ELR (cell line): ENCODE data around the gene FOXP4.

Source experiments
- DNase-seq: peaks from one replicate; pipeline ENCODE4 v3.0.0-alpha.2; 2015; ENCODE audit warnings: low read depth

FOXP4 gene

DNA sequence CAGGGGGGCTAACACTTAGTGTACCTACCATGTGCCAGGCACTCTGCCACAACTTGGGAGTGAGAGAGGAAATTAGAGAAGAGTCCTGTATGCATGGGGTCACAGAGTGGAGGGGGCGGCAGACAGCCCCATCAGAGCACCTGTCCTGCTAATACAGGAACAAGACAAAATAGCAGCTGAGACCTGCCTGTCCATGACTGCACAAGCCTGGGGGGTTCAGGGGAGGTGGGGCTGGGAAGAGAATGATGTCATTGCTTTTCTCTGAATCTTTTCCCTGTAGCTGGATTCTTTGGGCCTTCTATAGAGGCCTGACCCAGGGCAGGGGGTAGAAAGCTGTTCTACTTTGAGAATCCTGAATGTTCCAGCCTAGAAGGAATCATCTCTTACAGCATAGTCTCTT lies 37.4 kb downstream of the FOXP4 start:
- no peak for DNase-seq

- DNase-seq, result no peak
Measured at GRCh38 chr6:41584205-41584604, 38.0 kb downstream of the FOXP4 start.

DNA sequence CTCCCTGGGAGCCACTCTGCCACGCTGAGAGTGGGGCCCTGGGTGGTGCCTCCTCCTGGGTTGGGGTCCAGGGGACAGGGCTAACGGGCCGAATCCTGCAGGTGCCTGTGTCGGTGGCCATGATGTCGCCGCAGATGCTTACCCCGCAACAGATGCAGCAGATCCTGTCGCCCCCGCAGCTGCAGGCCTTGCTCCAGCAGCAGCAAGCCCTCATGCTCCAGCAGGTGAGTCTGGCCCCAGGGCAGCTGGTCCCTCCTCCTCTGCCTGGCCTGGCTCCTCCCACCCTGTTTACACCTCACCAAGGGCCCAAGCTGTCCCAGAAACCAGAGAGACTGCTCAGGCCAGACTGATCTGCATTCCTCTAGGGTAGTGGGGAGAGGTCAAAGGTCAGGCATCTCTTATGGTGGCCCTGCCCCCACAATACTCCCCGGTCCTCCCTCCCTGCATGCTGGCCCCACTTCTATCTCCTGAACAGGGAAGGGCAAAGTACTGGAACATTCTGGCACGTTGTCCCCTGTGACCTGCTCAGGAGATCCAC lies 38.6 kb downstream of the FOXP4 start:
- DNase-seq, result no peak

GRCh38 chr6:41585605-41586004 lies 39.4 kb downstream of the FOXP4 start:
- no peak for DNase-seq

GRCh38 chr6:41586252-41587007 lies 40.2 kb downstream of the FOXP4 start:
- no peak for DNase-seq

DNA sequence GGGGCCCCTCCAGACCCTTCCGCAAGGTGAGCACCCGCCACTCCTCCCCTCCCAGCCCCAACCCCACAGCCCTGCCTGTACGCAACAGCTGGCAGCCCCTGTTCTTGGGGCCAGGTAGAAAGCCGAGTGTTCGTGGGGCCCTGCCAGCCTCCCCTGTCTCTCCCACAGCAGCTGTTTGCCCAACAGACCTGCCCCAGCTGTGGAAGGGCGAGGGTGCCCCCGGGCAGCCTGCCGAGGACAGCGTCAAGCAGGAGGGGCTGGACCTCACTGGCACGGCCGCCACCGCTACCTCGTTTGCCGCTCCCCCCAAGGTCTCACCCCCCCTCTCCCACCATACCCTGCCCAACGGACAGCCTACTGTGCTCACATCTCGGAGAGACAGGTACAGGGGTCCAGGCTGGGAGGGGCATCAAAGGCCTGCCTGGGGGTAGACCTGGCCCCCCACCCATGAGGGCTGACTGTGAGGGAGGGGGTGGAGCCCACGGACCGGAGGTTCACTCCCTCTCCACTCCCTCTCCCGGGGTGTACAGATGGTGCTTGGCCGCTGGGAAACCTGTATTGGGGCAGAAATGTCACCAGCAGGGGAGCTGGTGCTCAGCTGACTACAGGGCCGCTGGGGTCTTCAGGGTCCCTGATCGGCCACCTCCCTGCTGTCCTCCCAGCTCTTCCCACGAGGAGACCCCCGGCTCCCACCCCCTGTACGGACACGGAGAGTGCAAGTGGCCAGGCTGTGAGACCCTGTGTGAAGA lies 41.1 kb downstream of the FOXP4 start:
- no peak for DNase-seq

DNA sequence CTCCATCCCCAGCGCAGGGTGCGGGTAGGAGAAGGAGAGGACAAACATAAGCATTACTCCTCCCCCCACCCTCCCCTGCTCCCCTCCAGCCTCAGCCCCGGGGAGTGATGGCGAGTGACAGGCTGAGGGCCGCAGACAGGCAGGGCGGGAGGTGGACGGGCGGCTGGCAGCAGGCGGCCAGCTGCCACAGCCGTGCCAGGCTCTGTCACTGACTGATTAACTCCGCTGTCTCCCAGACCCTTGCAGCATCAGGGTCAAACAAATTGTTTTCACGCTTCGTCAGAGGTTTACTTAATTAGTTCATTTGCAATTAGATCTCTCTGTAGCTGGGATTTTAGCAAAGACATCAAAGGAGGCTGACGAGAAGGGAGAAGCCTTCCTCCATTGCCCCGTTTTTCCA lies 41.9 kb downstream of the FOXP4 start:
- no peak for DNase-seq

DNA sequence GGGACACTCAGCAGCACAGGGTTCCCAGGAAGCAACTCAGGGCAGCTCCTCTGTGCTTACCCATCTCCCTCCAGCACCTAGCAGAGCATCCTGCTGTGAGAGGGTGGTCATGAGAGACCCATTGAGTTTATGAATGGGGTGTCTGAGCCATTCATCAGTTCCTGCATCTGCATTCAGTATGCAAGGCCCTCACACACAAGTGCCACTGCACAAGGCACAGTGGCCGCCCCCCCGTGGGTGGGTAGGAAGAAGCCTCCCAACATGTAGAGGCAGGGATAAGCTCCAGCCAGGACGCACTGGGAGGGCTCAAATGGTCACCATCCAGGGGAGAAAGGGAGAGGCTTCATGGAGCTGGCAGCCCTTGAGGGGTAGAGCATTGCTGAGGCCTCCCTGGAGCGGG lies 43.0 kb downstream of the FOXP4 start:
- DNase-seq, result no peak

DNA sequence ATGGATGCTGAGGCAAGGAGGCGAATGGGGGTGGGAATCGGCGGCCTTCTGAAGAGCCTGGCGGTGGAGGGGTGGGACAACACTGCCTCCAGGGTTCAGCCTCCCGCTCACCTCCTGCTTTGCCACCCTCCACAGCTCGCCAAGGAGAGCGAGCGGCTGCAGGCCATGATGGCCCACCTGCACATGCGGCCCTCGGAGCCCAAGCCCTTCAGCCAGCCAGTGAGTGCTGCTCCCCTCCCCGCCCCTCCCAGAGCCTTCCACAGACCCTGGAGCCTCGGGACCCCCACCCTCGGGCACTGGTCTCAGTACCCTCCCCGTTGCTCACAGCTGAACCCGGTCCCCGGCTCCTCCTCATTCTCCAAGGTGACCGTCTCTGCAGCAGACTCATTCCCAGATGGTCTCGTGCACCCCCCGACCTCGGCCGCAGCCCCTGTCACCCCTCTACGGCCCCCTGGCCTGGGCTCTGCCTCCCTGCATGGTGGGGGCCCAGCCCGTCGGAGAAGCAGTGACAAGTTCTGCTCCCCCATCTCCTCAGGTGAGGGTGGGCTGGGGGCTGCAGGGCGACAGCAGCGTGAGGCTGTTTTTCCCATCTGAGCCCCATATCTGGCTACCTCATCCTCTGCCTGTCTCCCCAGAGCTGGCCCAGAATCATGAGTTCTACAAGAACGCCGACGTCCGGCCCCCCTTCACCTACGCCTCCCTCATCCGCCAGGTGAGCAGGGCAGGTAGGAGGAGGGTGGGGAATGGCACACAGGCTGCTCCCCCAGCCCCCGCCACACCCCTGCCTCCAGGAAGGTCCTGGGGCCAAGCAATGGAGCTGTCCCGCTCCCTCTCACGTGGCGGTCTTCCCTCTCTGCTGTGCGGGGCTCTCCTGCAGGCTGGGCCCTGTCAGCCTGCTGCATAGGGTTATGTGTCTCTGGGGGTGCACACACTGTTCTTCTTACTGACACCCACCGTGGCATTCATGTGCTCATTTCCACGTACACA lies 43.7 kb downstream of the FOXP4 start:
- DNase-seq, result no peak

GRCh38 chr6:41591122-41591521 lies 44.9 kb downstream of the FOXP4 start:
- DNase-seq, result no peak

DNA sequence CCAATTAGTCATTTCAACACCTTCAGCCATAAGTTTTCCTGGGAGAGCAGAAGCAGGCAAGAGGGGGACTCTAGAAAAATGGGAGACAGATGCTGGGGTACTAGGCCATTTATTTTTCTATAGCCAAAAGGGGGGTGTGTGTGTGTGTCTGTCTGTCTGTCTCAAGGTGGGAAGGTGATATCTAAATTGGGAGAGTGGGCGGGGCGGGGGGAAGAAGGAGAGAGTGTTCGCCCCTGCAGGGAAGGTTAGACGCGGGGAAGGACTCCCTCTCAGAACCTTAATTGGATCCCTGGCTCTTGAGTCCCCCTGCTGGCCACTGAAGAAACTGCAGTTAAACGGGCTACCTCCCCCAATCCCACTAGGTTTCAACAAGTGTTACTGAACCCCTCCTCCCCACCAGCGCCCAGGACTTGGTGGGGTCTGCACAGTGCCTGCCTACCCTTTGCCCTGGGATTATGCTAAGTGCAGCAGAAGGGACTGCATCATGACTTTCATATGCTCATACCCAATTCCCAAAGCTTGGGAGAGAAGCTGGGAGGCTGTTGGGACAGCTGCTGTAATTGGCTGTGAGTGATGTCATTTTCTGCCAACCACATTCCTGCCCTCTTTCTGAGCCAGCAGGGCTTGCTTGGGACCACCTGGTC lies 45.8 kb downstream of the FOXP4 start:
- peak; percentile 69 for DNase-seq

GRCh38 chr6:41593406-41593805 lies 47.2 kb downstream of the FOXP4 start:
- no peak for DNase-seq

- no peak for DNase-seq
Measured at GRCh38 chr6:41593839-41594238, 47.7 kb downstream of the FOXP4 start.

GRCh38 chr6:41594326-41594725 lies 48.1 kb downstream of the FOXP4 start:
- DNase-seq, result no peak

DNA sequence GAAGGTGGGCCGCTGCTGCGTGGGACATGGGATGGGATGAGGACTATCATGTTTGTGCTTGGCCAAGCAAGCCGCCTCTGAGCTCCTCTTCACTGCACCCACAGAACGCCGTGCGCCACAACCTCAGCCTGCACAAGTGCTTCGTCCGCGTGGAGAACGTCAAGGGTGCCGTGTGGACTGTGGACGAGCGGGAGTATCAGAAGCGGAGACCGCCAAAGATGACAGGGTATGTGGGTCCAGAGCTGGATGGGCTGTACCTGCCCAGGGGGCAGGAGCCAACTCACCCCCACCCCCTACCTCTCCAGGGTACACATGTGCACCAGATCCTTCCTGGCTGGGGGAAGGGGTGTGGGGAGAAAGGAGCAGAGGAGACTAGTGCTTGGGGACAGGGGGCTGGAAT lies 48.6 kb downstream of the FOXP4 start:
- DNase-seq, result no peak

- DNase-seq, result no peak
Measured at GRCh38 chr6:41595166-41595565, 49.0 kb downstream of the FOXP4 start.

GRCh38 chr6:41596096-41596685 lies 50.0 kb downstream of the FOXP4 start:
- no peak for DNase-seq

GRCh38 chr6:41596807-41597206 lies 50.6 kb downstream of the FOXP4 start:
- no peak for DNase-seq

- DNase-seq, result no peak
Measured at GRCh38 chr6:41597246-41598000, 51.2 kb downstream of the FOXP4 start.

- DNase-seq, result no peak
Measured at GRCh38 chr6:41598670-41599014, 52.5 kb downstream of the FOXP4 start.
